H1 (cell line): ENCODE results near the gene NAGS. TPM values are rescaled to one million over a fixed set of nuclear protein-coding genes. Genes with fewer than 3 reads are reported as not detected.

Experiments
- CTCF ChIA-PET: fragments of 300-600 bp; sonication (Branson Sonifier 250); formaldehyde crosslinking; loops from one replicate; lab custom pipeline; 2021; ENCODE audit not compliant: partially characterized antibody; lab: Charles Lee
- POLR2A ChIA-PET: fragments of 300-600 bp; sonication (Branson Sonifier 250); formaldehyde crosslinking; loops from one replicate; lab custom pipeline; 2021; ENCODE audit warnings: inconsistent platforms; ENCODE audit not compliant: partially characterized antibody; lab: Charles Lee
- DNase-seq, 2 experiments: peaks; one replicate each; pipeline versions ENCODE4 v3.0.0 to v3.0.0-alpha.2; 2010 to 2022; ENCODE audit warnings: low spot score in 2 of 2, low read depth in 1 of 2, mixed read lengths in 1 of 2
- FAIRE-seq: peaks from 2 replicates; lab custom pipeline; 2011; peaks lifted over from hg19 to GRCh38; lab: Jason Lieb, UNC
- H2AFZ ChIP-seq: 2 replicates; pipeline ENCODE4 v1.8.1; 2012; ENCODE audit warnings: low read length, inconsistent platforms
- H2AK5ac ChIP-seq: 2 replicates; pipeline ENCODE4 v1.6.1; 2013; ENCODE audit warnings: low read depth, low read length
- H2BK120ac ChIP-seq: replicated peaks from 2 replicates; pipeline ENCODE3; 2013; ENCODE audit warnings: low read depth, low read length, inconsistent platforms
- H2BK12ac ChIP-seq: 2 replicates; pipeline ENCODE4 v1.6.1; 2013; ENCODE audit warnings: low read depth, low read length
- H2BK15ac ChIP-seq: 2 replicates; pipeline ENCODE4 v1.6.1; 2013; ENCODE audit warnings: low read length
- H2BK20ac ChIP-seq: 2 replicates; pipeline ENCODE4 v1.6.1; 2013; ENCODE audit warnings: low read length
- H2BK5ac ChIP-seq: 2 replicates; pipeline ENCODE4 v1.6.1; 2013; ENCODE audit warnings: low read depth, low read length
- H3K14ac ChIP-seq: 2 replicates; pipeline ENCODE4 v1.6.1; 2013; ENCODE audit warnings: inconsistent platforms; ENCODE audit not compliant: insufficient read length
- H3K18ac ChIP-seq: 2 replicates; pipeline ENCODE4 v1.6.1; 2013; ENCODE audit warnings: low read length; ENCODE audit errors: extremely low read depth
- H3K23ac ChIP-seq: 2 replicates; pipeline ENCODE4 v1.6.1; 2013; ENCODE audit warnings: inconsistent platforms; ENCODE audit not compliant: insufficient read length
- H3K23me2 ChIP-seq: 2 replicates; pipeline ENCODE4 v1.6.1; 2013; ENCODE audit warnings: low read depth, low read length
- H3K27ac ChIP-seq: 2 replicates; pipeline ENCODE4 v1.6.1; 2011; ENCODE audit warnings: low read depth, low read length, inconsistent platforms
- H3K27me3 ChIP-seq, 4 experiments: replicated peaks in 1 of 4; 1 replicate in 1 of 4; 2 replicates in 3 of 4; pipeline versions ENCODE4 v1.6.1 to v1.8.1; 2011 to 2013; ENCODE audit warnings: low read length in 3 of 4, mild to moderate bottlenecking in 3 of 4, inconsistent platforms in 2 of 4, mixed read lengths in 2 of 4, moderate library complexity in 1 of 4; ENCODE audit not compliant: control insufficient read depth in 3 of 4, insufficient read depth in 3 of 4; ENCODE audit errors: extremely low read depth in 1 of 4
- H3K36me3 ChIP-seq, 4 experiments: 2 replicates each; pipeline versions ENCODE4 v1.6.1 to v1.8.1; 2011 to 2013; ENCODE audit warnings: mild to moderate bottlenecking in 4 of 4, low read length in 3 of 4, moderate library complexity in 2 of 4, control low read depth in 1 of 4, inconsistent platforms in 1 of 4; ENCODE audit not compliant: insufficient read depth in 4 of 4, control insufficient read depth in 2 of 4
- H3K4ac ChIP-seq: replicated peaks from 2 replicates; pipeline ENCODE3; 2013; ENCODE audit warnings: low read length, low read depth, mixed read lengths, inconsistent platforms; ENCODE audit not compliant: insufficient read length
- H3K4me1 ChIP-seq, 4 experiments: replicated peaks in 1 of 4; 1 replicate in 1 of 4; 2 replicates in 3 of 4; pipeline versions ENCODE4 v1.6.1 to v1.8.1; 2011 to 2013; ENCODE audit warnings: low read length in 3 of 4, inconsistent platforms in 2 of 4, mixed read lengths in 1 of 4; ENCODE audit not compliant: insufficient read depth in 4 of 4, control insufficient read depth in 3 of 4
- H3K4me2 ChIP-seq, 2 experiments: 2 replicates each; pipeline versions ENCODE4 v1.6.1 to v1.8.1; 2011 to 2013; ENCODE audit warnings: low read depth in 2 of 2, low read length in 2 of 2, control low read depth in 1 of 2, inconsistent platforms in 1 of 2, mild to moderate bottlenecking in 1 of 2; ENCODE audit not compliant: insufficient read depth in 1 of 2
- H3K4me3 ChIP-seq, 4 experiments: fragments of 200-600, 300-600 bp in 1 of 4; sonication (generic), shearing (Covaris generic), sonication (Bioruptor Twin) in 1 of 4; 2 replicates each; pipeline versions ENCODE4 v1.5.1 to v1.8.1; 2011 to 2016; ENCODE audit warnings: low read length in 4 of 4, low read depth in 3 of 4, control low read depth in 2 of 4, inconsistent platforms in 2 of 4, mild to moderate bottlenecking in 2 of 4, mixed read lengths in 1 of 4, moderate library complexity in 1 of 4; ENCODE audit not compliant: insufficient read depth in 2 of 4; ENCODE audit errors: extremely low read depth in 1 of 4
- H3K56ac ChIP-seq: replicated peaks from 2 replicates; pipeline ENCODE3; 2013; ENCODE audit warnings: low read depth, mild to moderate bottlenecking, mixed read lengths, low read length, inconsistent platforms; ENCODE audit not compliant: insufficient read length
- H3K79me1 ChIP-seq: 2 replicates; pipeline ENCODE4 v1.6.1; 2013; ENCODE audit warnings: low read depth, low read length, control low read depth
- H3K79me2 ChIP-seq, 2 experiments: 2 replicates each; pipeline versions ENCODE4 v1.6.1 to v1.8.1; 2012 to 2013; ENCODE audit warnings: low read length in 2 of 2, mild to moderate bottlenecking in 2 of 2, inconsistent platforms in 1 of 2; ENCODE audit not compliant: insufficient read depth in 2 of 2, control insufficient read depth in 1 of 2
- H3K9ac ChIP-seq, 4 experiments: replicated peaks in 1 of 4; 1 replicate in 1 of 4; 2 replicates in 3 of 4; pipeline versions ENCODE4 v1.6.1 to v1.8.1; 2011 to 2013; ENCODE audit warnings: low read depth in 3 of 4, low read length in 3 of 4, control low read depth in 2 of 4, mild to moderate bottlenecking in 2 of 4, moderate library complexity in 2 of 4, inconsistent platforms in 1 of 4; ENCODE audit errors: extremely low read depth in 1 of 4
- H3K9me3 ChIP-seq, 2 experiments: 2 replicates each; pipeline versions ENCODE4 v1.6.1 to v1.8.1; 2012 to 2013; ENCODE audit warnings: mild to moderate bottlenecking in 2 of 2, moderate library complexity in 2 of 2, control low read depth in 1 of 2, inconsistent platforms in 1 of 2, low read depth in 1 of 2, low read length in 1 of 2, mixed read lengths in 1 of 2; ENCODE audit not compliant: insufficient read depth in 2 of 2
- H4K20me1 ChIP-seq, 2 experiments: replicated peaks in 1 of 2; 2 replicates each; pipeline versions ENCODE3 to v1.8.1; 2011 to 2013; ENCODE audit warnings: inconsistent platforms in 2 of 2, low read length in 2 of 2, mild to moderate bottlenecking in 1 of 2; ENCODE audit not compliant: insufficient read depth in 2 of 2, control insufficient read depth in 1 of 2
- H4K5ac ChIP-seq: 2 replicates; pipeline ENCODE4 v1.6.1; 2013; ENCODE audit warnings: low read length, low read depth, mixed read lengths, inconsistent platforms; ENCODE audit not compliant: insufficient read length
- H4K8ac ChIP-seq: 2 replicates; pipeline ENCODE4 v1.8.0; 2013; ENCODE audit warnings: mild to moderate bottlenecking, moderate library complexity, low read length, inconsistent platforms; ENCODE audit not compliant: insufficient read depth; ENCODE audit errors: extremely low read depth
- H4K91ac ChIP-seq: replicated peaks from 2 replicates; pipeline ENCODE3; 2013; ENCODE audit warnings: low read length, mixed read lengths, inconsistent platforms; ENCODE audit not compliant: insufficient read length
- CHD2 ChIP-seq: IDR thresholded peaks from 2 replicates; pipeline ENCODE4 v1.6.1; 2012; ENCODE audit warnings: low read length, improper control_type of control experiment
- CTBP2 ChIP-seq: IDR thresholded peaks from 2 replicates; pipeline ENCODE4 v1.7.0; 2011; ENCODE audit warnings: borderline replicate concordance, mild to moderate bottlenecking, moderate library complexity, mixed read lengths, low read length; ENCODE audit not compliant: insufficient read depth, insufficient read length
- EGR1 ChIP-seq: IDR thresholded peaks from 2 replicates; pipeline ENCODE4 v1.6.1; 2011; ENCODE audit warnings: low read depth, low read length, borderline replicate concordance
- KDM4A ChIP-seq: IDR thresholded peaks from one replicate; pipeline ENCODE4 v1.7.1; 2012; ENCODE audit warnings: low read depth, mild to moderate bottlenecking, moderate library complexity, low read length, inconsistent platforms; ENCODE audit not compliant: severe bottlenecking
- RAD21 ChIP-seq, 2 experiments: IDR thresholded peaks in 1 of 2; conservative IDR thresholded peaks in 1 of 2; 2 replicates each; pipeline ENCODE4 v1.6.1; 2011; ENCODE audit warnings: low read depth in 2 of 2, low read length in 2 of 2, improper control_type of control experiment in 1 of 2, inconsistent platforms in 1 of 2, mild to moderate bottlenecking in 1 of 2, moderate library complexity in 1 of 2
- TBP ChIP-seq: IDR thresholded peaks from 2 replicates; pipeline ENCODE4 v1.6.1; 2011; ENCODE audit warnings: low read depth, low read length, improper control_type of control experiment
- TCF12 ChIP-seq: IDR thresholded peaks from 2 replicates; pipeline ENCODE4 v1.6.1; 2011; ENCODE audit warnings: low read depth, mild to moderate bottlenecking, low read length
- WGBS, 2 experiments: shearing (Covaris generic) in 1 of 2; methylation state at CpG; one replicate each; pipeline versions ENCODE4 v1.1.6 to v1.1.7; 2013 to 2015; ENCODE audit warnings: low lambda C conversion rate in 2 of 2, mixed read lengths in 2 of 2, inconsistent platforms in 1 of 2, low coverage in 1 of 2, missing lambda C conversion rate in 1 of 2; ENCODE audit not compliant: insufficient replicate concordance in 2 of 2, insufficient coverage in 1 of 2, insufficient read length in 1 of 2; ENCODE audit errors: extremely low coverage in 1 of 2, missing lambda C conversion rate in 1 of 2; 5-methylcytosine and 5-hydroxymethylcytosine counted together
- polyA plus RNA-seq, 7 experiments: library from polyadenylated mRNA; depleted of rRNA in 3 of 7; stranded (reverse) in 5 of 7; unstranded in 2 of 7; fragments of >200 nt in 5 of 7; fragments of 200-250 nt in 2 of 7; gene quantifications; 1 replicate in 5 of 7; 2 replicates in 1 of 7; 4 replicates in 1 of 7; pipeline versions ENCODE4 v1.2.1 to v1.2.3, GENCODE V29; 2011 to 2013; ENCODE audit warnings: missing spikeins in 2 of 7, mixed read lengths in 2 of 7
- total RNA-seq: library from RNA; stranded (reverse); fragmentation: NEBNext Ultra II Directional; extraction: Animal tissue kit (Norgen Biotek cat#: 25700); gene quantifications from 2 replicates; pipeline ENCODE4 v1.2.1, GENCODE V29; 2021
- TF ChIP-seq, protein P1 (sequence below): IDR thresholded peaks from 2 replicates; pipeline ENCODE4 v1.6.1; 2011; ENCODE audit warnings: low read length, improper control_type of control experiment

Gene NAGS
- total and polyA plus RNA-seq, 2 of the 8 experiments (the other 6 are each of a cell fraction or from before 2014, with no cell fraction given), result 4.0 to 5.1 TPM

GRCh38 chr17:43986225-43986981 is 18.0 kb upstream of the NAGS start:
- no peak overlapping the region for H2BK20ac ChIP-seq
- WGBS, 2 experiments, result 90% methylated on average over 7 of the region's 7 CpGs; no CpG with 5 or more reads in 1 of the 2 experiments
- H2BK5ac ChIP-seq, result no peak overlapping the region
- DNase-seq (no peak), FAIRE-seq (no peak)
- no peak overlapping the region for H2AK5ac ChIP-seq
- no peak overlapping the region for H4K8ac ChIP-seq
- POLR2A ChIA-PET, result interaction anchor here (0.7 to 1.3 kb wide), 3 partner anchors 10 to 43 kb away, joined by 3 to 5 read pairs (median 3); no protein-coding TSS in a partner anchor
- no peak overlapping the region for H3K56ac ChIP-seq
- H3K36me3 ChIP-seq, result no peaks in the 10 kb centered on the region
- no peak overlapping the region for H2BK120ac ChIP-seq
- peaks cover 6% of the 10 kb centered on the region for H3K23me2 ChIP-seq
- H3K79me1 ChIP-seq, result no peaks in the 10 kb centered on the region
- H3K27me3 ChIP-seq, result peaks cover 0 to 5% (median 4%) of the 10 kb centered on the region in 4 experiments; a peak in 3 of 7 replicates
- H3K27ac ChIP-seq, result no peak overlapping the region
- H4K20me1 ChIP-seq, result no peaks in the 10 kb centered on the region
- no peak overlapping the region for H4K5ac ChIP-seq
- no peak overlapping the region for H2AFZ ChIP-seq
- H3K4me2 ChIP-seq, result no peak overlapping the region
- no peak overlapping the region for H3K4ac ChIP-seq
- no peak overlapping the region for H2BK15ac ChIP-seq
- H4K91ac ChIP-seq, result no peak overlapping the region
- no peaks in the 10 kb centered on the region for H3K79me2 ChIP-seq
- H3K18ac ChIP-seq, result no peak overlapping the region
- H3K23ac ChIP-seq, result no peak overlapping the region
- H3K4me3 ChIP-seq, result no peak overlapping the region
- H3K9me3 ChIP-seq, result no peaks in the 10 kb centered on the region
- H2BK12ac ChIP-seq, result peak overlapping the region; percentile 21; the same call in 1 of the 2 replicates
- CTCF ChIA-PET, result interaction anchor here (0.9 to 22.7 kb wide), 6 partner anchors 10 to 182 kb away, joined by 3 to 416 read pairs (median 4); partner anchors contain the start of gene PPY
- no peak overlapping the region for H3K9ac ChIP-seq
- H3K14ac ChIP-seq, result no peak overlapping the region
- peaks cover 0 to 4% (median 2%) of the 10 kb centered on the region in 4 experiments; a peak in 4 of 7 replicates for H3K4me1 ChIP-seq
- TF ChIP-seq CTBP2 (no peak), TCF12 (no peak), EGR1 (no peak), RAD21 (IDR thresholded peaks at IDR 0.05 in 1 of 2, conservative IDR thresholded peaks at IDR 0.05 in 1 of 2; ENCODE audit: low read depth in 2 of 2, low read length in 2 of 2) (no peak), CHD2 (no peak), KDM4A (no peak), TBP (no peak)
- TF ChIP-seq, protein P1, sequence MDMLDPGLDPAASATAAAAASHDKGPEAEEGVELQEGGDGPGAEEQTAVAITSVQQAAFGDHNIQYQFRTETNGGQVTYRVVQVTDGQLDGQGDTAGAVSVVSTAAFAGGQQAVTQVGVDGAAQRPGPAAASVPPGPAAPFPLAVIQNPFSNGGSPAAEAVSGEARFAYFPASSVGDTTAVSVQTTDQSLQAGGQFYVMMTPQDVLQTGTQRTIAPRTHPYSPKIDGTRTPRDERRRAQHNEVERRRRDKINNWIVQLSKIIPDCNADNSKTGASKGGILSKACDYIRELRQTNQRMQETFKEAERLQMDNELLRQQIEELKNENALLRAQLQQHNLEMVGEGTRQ, result no peak
